ENCODE data around the gene CAMKMT.

CAMKMT gene

GRCh38 chr2:44821500-44821899 is 459.8 kb downstream of the CAMKMT start:
- POLR2A ChIA-PET, result no interaction called here
- no peak overlapping the region for H3K4me3 ChIP-seq (ENCODE audit: low read depth, low read length)
- CTCF ChIA-PET, result no interaction called here

GRCh38 chr2:44822174-44822573 is 460.4 kb downstream of the CAMKMT start:
- H3K4me3 ChIP-seq (ENCODE audit: low read depth, low read length), result no peak overlapping the region
- DNase-seq (ENCODE audit: low read depth, low spot score), result no peak
- CTCF ChIA-PET, result no interaction called here
- POLR2A ChIA-PET, result no interaction called here
- TF ChIP-seq CTCF (IDR thresholded peaks at IDR 0.05; ENCODE audit: insufficient read depth, low read length, missing control alignments), result no peak

More at GRCh38 chr2:44821500-44821899, 459.8 kb downstream of the CAMKMT start:
- TF ChIP-seq CTCF (IDR thresholded peaks at IDR 0.05; ENCODE audit: insufficient read depth, low read length, missing control alignments), result no peak
- DNase-seq (ENCODE audit: low read depth, low spot score), result no peak

Measured in AG04449 (cell line).